Aorta (tissue), 5 donors: ENCODE results near the gene PPM1H. TPM values are rescaled to one million over a fixed set of nuclear protein-coding genes. Genes with fewer than 3 reads are reported as not detected.

Experiments
- ATAC-seq: fragments of 200-7000 bp; cut with Tn5 transposase; one replicate; pipeline ENCODE4 v1.9.1; 2022; ENCODE audit warnings: moderate library complexity; ENCODE audit not compliant: low FRiP score
- DNase-seq, 2 donors: peaks; one replicate each; pipeline ENCODE4 v3.0.0-alpha.2; 2020
- H3K27ac ChIP-seq, 2 donors: one replicate each; pipeline ENCODE4 v1.5.1; 2013; ENCODE audit warnings: low read length in 2 of 2, mild to moderate bottlenecking in 2 of 2, moderate library complexity in 2 of 2, control low read depth in 1 of 2, inconsistent platforms in 1 of 2, low read depth in 1 of 2
- H3K27me3 ChIP-seq, 2 donors: one replicate each; pipeline ENCODE4 v1.6.1; 2013; ENCODE audit warnings: control low read depth in 1 of 2, low read length in 1 of 2, mild to moderate bottlenecking in 1 of 2, moderate library complexity in 1 of 2; ENCODE audit not compliant: insufficient read depth in 2 of 2, control insufficient read depth in 1 of 2
- H3K36me3 ChIP-seq, 2 donors: one replicate each; pipeline ENCODE4 v1.6.1; 2013; ENCODE audit warnings: control low read depth in 1 of 2, low read length in 1 of 2, mild to moderate bottlenecking in 1 of 2; ENCODE audit not compliant: insufficient read depth in 2 of 2, control insufficient read depth in 1 of 2
- H3K4me1 ChIP-seq, 2 donors: one replicate each; pipeline ENCODE4 v1.6.1; 2013; ENCODE audit warnings: low read length in 2 of 2, control low read depth in 1 of 2, mild to moderate bottlenecking in 1 of 2, moderate library complexity in 1 of 2; ENCODE audit not compliant: insufficient read depth in 2 of 2, control insufficient read depth in 1 of 2
- H3K4me3 ChIP-seq, 2 donors: one replicate each; pipeline ENCODE4 v1.5.1; 2013; ENCODE audit warnings: low read length in 2 of 2, control low read depth in 1 of 2, mild to moderate bottlenecking in 1 of 2
- H3K9me3 ChIP-seq: one replicate; pipeline ENCODE4 v1.6.1; 2013; ENCODE audit warnings: mild to moderate bottlenecking, low read length; ENCODE audit not compliant: control insufficient read depth
- WGBS, 2 donors: extraction: QIAGEN DNeasy Blood & Tissue Kit; methylation state at CpG; one replicate each; pipeline ENCODE4 v1.1.7; 2013; 5-methylcytosine and 5-hydroxymethylcytosine counted together
- intact Hi-C, 2 donors: fragments of 100-400 bp; cut with DNase I; formaldehyde crosslinking; loops; one replicate each; pipeline versions ENCODE4 v1.14.2 to v1.15.0; 2022
- polyA plus RNA-seq, 2 donors: library from polyadenylated mRNA; stranded (reverse); fragments of 200-250 nt; gene quantifications; one replicate each; pipeline ENCODE4 v1.2.3, GENCODE V29; 2013
- total RNA-seq, 2 donors: library from RNA; stranded (reverse); fragmentation: NEBNext Ultra II Directional; extraction: Animal tissue kit (Norgen Biotek cat#: 25700); gene quantifications; one replicate each; pipeline ENCODE4 v1.2.1, GENCODE V29; 2021
- donor health status: healthy with polysubstance abuse.
- donor health status: Bipolar disorder and iron deficiency.
- donor health status: DM: no; HTN: no; CAD: no.
- donor health status: DM: no; HTN: no; CAD: no.
- donor health status: DM: yes; HTN: yes; CAD: no.

Gene PPM1H
- total and polyA plus RNA-seq, 4 donors = 1.3 to 9.3 (median 3.7) TPM

- Histone ChIP-seq H3K27me3 (no peaks in the 10 kb centered on the region), H3K36me3 (no peaks in the 10 kb centered on the region), H3K4me1 (no peaks in the 10 kb centered on the region), H3K9me3 (no peaks in the 10 kb centered on the region), H3K27ac (no peak overlapping the region), H3K4me3 (no peak overlapping the region)
- no peak for DNase-seq
- intact Hi-C loops = no loop called here
- WGBS, 2 donors = 96% methylated on average over 3 of the region's 3 CpGs
- no peak for ATAC-seq
Observed at GRCh38 chr12:62769076-62769619, 165.8 kb downstream of the PPM1H start.

DNA sequence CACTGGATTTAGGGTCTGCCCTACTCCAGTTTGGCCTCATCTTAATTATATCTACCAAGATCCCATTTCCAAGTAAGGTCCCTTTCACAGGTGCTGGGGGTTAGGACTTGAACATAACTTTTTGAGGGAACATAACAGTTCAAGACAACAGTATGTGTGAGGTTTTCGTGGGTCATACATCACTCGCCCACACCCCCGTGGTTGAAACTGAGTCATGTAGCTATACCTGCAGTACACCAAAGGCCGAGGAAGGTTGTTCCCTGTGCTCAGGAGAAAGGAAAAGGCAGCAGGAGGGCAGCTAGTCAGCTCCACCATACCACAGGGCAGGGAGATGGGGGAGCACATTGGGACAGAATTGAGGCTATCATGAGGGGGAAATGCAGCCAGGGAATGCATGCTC is 167.0 kb downstream of the PPM1H start:
- WGBS, 2 donors = 96 to 97% methylated on average over 4 of the region's 4 CpGs
- H3K4me1 ChIP-seq = no peaks in the 10 kb centered on the region
- H3K27me3 ChIP-seq = no peaks in the 10 kb centered on the region
- no peak for ATAC-seq
- no peaks in the 10 kb centered on the region for H3K9me3 ChIP-seq
- no peaks in the 10 kb centered on the region for H3K36me3 ChIP-seq
- no peak overlapping the region for H3K27ac ChIP-seq
- intact Hi-C loops = no loop called here
- H3K4me3 ChIP-seq = no peak overlapping the region
- DNase-seq = no peak

DNA sequence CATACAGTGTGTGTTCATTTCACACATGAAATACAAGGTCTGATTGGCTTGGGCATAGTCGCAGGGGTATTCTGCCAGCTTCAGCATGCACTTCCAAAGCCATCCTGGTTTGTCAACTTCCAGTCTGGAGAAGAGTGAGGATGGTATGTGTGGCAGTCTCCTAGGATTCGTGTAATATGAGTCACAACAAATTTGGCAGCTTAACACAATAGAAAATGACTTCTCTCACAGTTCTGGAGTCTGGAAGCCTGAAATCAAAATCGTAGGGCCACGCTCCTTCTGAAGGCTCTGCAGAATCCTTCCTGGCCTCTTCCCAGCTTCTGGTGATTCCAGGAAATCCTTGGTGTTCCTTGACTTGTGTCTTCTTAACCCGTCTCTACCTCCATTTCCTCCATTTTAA is 167.5 kb downstream of the PPM1H start:
- Histone ChIP-seq H3K9me3 (no peaks in the 10 kb centered on the region), H3K36me3 (no peaks in the 10 kb centered on the region), H3K27me3 (no peaks in the 10 kb centered on the region), H3K4me1 (no peaks in the 10 kb centered on the region), H3K4me3 (no peak overlapping the region), H3K27ac (no peak overlapping the region)
- ATAC-seq (no peak), DNase-seq (no peak)
- WGBS, 2 donors = 73 to 74% methylated on average over 5 of the region's 5 CpGs
- intact Hi-C loops = no loop called here

DNA sequence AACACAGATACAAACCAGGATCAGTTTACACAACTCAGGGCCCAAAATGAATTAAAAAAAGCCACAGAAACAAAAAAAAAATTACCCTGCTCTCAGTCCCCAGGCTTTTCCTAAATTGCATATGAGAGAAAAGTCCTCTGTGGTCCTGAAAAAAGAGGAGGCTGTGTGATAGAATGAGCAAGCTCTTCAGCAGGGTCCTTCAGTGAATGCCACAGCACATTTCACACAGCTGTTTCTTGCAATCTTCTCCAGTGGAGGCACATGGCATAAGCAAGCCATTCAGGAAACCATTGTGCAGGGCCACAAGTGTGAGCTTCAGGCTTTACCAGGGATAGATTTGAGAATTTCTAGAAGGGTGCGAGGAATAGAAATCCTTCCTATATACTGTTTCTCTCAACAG is 168.5 kb downstream of the PPM1H start:
- H3K9me3 ChIP-seq = no peaks in the 10 kb centered on the region
- no peaks in the 10 kb centered on the region for H3K27me3 ChIP-seq
- DNase-seq = no peak
- H3K4me3 ChIP-seq = no peak overlapping the region
- H3K27ac ChIP-seq = no peak overlapping the region
- H3K4me1 ChIP-seq = no peaks in the 10 kb centered on the region
- WGBS, 2 donors = 94 to 100% methylated on average over 1 of the region's 1 CpG
- intact Hi-C loops = no loop called here
- no peak for ATAC-seq
- H3K36me3 ChIP-seq = no peaks in the 10 kb centered on the region

GRCh38 chr12:62763861-62764645 is 170.9 kb downstream of the PPM1H start:
- Histone ChIP-seq H3K36me3 (no peaks in the 10 kb centered on the region), H3K9me3 (no peaks in the 10 kb centered on the region), H3K27me3 (no peaks in the 10 kb centered on the region), H3K4me3 (no peak overlapping the region), H3K4me1 (no peaks in the 10 kb centered on the region), H3K27ac (no peak overlapping the region)
- no peak for ATAC-seq
- intact Hi-C loops = no loop called here
- 84 to 88% methylated on average over 9 of the region's 9 CpGs for WGBS, 2 donors
- DNase-seq = no peak

DNA sequence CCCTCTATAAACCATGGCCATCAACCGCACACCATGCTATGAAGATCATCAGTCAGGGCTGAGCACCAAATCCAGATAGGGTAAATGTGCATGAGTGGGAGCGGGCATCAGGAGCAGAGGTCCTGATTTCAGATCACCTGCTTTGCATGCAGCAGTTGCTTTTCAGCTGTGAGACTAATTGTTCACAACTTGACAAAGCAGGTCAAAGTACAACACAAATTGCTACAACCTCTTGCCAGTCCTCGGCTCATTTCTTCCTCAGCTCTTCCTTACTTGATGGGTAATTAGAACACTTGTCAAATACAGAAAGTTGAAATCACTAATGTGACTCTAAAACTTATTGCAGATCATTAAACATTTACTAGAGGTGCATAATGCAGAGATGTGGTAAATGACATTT is 171.6 kb downstream of the PPM1H start:
- no peaks in the 10 kb centered on the region for H3K36me3 ChIP-seq
- H3K27me3 ChIP-seq = no peaks in the 10 kb centered on the region
- H3K4me3 ChIP-seq = no peak overlapping the region
- H3K27ac ChIP-seq = no peak overlapping the region
- 77 to 97% methylated on average over 3 of the region's 3 CpGs for WGBS, 2 donors
- H3K9me3 ChIP-seq = no peaks in the 10 kb centered on the region
- no peak for ATAC-seq
- DNase-seq = no peak
- H3K4me1 ChIP-seq = no peaks in the 10 kb centered on the region
- intact Hi-C loops = no loop called here

DNA sequence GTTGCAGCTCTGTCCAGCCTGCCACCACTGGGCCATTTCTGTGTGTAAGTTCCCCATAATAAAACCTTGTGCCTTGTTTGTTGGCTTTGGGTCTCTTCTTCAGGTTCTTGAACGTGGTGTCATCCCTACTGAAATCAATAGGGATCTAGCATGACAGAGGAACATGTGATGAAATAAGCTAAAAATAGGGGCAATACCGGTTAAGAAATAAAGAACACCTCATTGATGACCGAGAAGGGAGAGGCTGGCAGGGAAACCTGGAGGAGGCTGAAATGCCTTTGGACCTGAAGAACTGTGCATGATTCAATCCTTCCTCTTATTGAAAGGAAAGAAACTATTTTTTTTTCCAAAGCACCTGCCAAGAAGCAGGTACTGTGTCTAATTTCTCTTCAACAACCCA is 172.3 kb downstream of the PPM1H start:
- no peaks in the 10 kb centered on the region for H3K36me3 ChIP-seq
- H3K27me3 ChIP-seq = no peaks in the 10 kb centered on the region
- H3K27ac ChIP-seq = no peak overlapping the region
- no peak overlapping the region for H3K4me3 ChIP-seq
- DNase-seq = no peak
- intact Hi-C loops = no loop called here
- ATAC-seq = no peak
- H3K4me1 ChIP-seq = no peaks in the 10 kb centered on the region
- no peaks in the 10 kb centered on the region for H3K9me3 ChIP-seq
- WGBS, 2 donors = 92 to 95% methylated on average over 3 of the region's 3 CpGs

GRCh38 chr12:62761658-62762057 is 173.3 kb downstream of the PPM1H start:
- Histone ChIP-seq H3K4me3 (no peak overlapping the region), H3K4me1 (no peaks in the 10 kb centered on the region), H3K27ac (no peak overlapping the region), H3K9me3 (no peaks in the 10 kb centered on the region), H3K27me3 (no peaks in the 10 kb centered on the region), H3K36me3 (peaks cover 0 to 2% of the 10 kb centered on the region in 2 donors)
- 84 to 92% methylated on average over 5 of the region's 5 CpGs for WGBS, 2 donors
- peak; percentile 52 for ATAC-seq
- intact Hi-C loops = no loop called here
- no peak for DNase-seq

- Histone ChIP-seq H3K4me1 (no peaks in the 10 kb centered on the region), H3K27ac (no peak overlapping the region), H3K9me3 (no peaks in the 10 kb centered on the region), H3K4me3 (no peak overlapping the region), H3K36me3 (peaks cover 0 to 2% of the 10 kb centered on the region in 2 donors), H3K27me3 (no peaks in the 10 kb centered on the region)
- DNase-seq (no peak), ATAC-seq (no peak)
- 81 to 84% methylated on average over 2 of the region's 2 CpGs for WGBS, 2 donors
- intact Hi-C loops = no loop called here
Observed at GRCh38 chr12:62760779-62761178, 174.2 kb downstream of the PPM1H start.
